Measurements from ENCODE around the gene EMX2.

Gene EMX2

DNA sequence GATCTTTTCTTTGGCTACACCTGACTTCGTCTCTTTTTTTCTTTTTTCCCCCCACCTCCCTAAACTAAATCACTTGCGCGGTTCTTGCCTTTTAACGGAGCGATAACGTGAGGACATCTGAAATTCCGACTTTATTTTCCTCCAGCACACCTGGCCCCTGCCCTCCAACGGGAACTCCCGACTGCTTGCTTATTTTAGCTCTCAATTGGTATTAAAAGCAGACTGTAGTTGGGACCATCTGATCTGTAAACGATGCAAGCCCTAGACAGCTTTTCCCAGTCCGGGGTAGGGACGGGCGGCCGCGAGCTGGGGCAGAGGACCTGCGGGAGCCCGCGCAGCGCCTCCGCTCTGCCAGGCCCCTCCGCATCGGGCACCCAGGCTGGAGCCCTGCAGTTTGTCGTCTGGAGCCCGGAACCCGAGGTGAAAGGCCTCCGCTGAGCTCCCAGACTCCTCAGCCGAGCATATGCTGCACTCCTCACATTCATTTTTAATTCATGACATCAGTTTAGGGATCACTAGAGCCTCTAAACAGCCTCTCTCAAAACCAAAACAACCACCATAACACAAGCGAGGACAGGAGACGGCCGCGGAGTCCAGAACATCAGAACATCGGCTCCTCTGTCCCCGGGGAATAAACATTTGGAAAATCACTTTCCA is 10.0 kb upstream of the EMX2 start:
- DNase-seq, result no peak

DNA sequence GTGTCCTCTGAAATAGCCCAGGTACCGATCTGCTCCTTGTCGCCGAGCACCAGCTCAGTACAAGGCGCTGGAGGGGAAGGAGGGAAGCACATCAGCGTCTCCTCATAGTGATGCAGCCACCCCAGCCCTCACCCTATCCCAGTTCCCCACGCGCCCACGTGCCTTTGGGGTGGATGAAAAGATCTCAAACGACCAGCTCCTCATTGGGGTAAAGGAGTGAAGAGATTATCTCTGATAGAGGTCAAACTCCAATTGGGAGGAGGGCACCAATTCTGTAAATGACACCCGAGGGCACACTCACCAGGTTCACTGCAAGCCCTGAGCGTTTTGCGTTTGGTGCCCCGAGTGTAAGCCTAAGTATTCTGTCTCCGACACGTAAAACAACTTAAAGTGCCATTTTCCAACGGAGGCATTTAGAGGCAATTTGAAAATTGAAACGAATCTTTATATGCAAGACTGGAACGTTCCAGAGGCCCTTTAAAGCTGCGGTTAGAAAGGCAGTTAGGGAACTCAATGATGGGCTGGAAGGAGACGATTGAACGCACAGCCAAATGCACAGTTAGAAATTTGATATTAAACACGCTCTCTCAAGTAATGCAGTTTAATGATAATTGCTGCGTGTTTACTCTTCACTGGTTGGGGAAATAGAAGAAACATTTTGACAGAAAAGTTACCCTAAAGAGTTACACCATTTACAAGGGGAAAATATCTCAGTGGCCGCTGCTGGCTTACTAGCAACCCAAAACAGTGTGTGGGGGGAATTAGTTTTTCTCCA is 8.9 kb upstream of the EMX2 start:
- DNase-seq, result no peak

DNA sequence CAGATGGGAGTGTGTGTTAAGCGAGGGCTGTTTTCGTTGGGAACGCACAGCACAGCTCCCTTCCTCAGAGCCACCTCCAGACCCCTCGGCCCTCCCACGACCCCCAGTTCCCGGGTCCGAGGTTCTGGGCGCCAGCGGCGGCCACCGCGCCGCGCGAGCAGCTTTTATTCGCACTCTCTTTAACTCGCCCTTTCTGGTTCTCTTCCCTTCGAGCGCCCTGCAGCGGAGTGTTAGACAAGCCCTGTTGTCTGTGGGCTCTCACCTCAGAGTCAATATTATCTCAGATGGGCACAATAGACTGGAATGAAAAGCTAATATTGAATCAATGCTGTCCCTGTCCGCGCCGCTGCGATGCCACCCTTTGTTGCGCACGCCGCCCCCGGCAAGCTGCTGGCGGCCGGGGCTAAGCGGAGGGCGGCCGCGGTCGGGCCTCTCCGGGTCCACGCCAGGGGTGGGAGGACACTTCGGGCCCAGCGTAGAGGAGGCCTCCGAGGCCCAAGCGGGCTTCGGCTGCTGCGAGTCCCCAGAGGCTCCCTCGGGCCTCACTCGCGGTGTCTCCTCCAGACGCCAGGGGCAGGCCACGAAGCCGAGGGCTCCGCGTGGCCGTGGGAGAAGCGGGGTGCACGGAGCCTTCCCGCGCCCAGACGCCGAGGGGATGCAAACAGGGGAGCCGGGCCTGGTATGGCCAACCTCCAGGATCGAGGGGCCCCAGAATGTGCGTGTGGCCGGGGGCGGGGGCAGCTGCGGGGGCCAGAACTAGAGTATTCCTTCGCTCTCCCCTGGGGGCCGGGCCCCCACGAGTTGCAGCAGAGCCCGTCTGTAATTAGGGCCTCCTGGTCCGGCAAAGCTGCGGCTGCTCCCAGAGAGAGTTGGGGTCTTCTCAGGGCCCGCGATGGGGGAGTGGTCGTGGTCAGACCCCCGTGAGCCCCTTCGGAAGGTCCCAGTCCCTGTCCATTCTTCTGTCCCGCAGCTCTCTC is 7.9 kb upstream of the EMX2 start:
- no peak for DNase-seq

DNA sequence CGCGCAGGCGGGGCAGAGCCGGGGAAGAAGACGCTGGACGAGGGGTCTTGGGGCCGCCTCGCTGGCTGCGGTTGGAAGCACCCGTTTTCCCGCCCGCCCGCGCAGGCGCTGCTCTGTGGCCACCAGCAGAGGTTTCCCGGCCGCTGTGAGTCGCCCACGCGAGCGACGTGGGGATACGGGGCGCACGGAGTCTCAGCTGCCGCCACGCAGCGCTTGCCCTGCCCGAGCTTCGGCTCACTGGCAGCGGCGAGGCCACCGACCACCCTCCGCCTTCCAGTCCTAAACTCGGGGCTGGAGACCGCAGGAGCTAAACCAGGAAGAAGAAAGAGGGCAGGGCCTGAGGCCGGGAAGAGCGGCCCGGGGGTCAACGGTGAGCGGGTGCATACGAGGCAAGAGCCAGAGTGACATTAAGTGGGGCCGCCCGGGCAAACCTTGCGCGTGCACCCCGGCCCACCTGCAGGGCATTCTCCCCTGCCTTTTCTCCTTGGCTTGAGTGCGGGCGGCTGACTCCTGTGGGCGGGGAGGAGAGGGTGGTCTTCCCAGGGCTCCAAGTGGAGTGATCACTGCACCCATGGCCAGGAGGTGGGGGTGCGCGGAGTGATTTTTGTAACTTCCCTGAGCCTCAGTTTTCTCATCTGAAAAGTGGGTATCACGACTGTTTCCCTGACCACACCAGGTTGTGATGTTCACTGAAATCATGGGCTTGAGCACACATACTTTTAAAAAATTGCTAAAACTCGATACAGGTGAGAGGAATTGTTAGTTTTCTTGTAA is 7.1 kb upstream of the EMX2 start:
- DNase-seq, result no peak

DNA sequence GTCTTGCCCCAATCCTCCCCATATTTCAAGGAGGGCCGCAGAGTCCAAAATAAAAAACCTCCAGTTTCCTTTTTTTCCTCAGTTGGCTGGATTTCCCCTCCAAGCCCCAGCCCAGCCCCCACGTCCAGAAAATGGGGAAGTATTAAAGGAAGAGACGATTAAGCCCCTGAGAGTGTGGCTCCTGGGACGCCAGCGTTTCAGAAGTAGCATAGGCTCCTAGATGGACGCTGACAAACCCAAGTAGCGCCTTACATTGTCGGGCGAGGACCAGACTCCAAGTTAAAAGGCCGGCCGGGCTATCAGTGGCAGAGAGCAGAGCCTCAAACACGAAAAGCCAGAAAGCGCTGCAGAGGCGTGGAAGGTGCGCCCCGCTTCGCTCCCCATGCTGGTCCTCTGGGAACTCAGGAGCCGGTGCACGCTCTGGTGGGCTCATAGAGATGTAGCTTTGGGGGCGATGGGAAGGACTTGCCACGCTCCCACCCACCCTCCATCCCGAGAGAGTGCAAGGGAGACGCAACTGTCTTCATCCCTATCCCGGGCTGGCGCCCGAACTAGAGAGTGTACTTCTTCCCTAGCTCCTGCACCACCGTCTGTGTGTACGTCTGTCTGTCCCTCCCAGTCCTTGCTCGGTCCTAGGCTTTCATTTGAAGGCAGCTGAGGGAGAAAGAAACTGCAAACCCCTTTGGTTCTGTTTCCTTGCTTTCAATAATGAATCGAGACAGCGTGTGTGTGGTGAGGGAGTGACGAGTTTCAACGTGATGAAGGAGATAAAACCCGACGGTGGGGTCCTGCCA is 6.3 kb upstream of the EMX2 start:
- no peak for DNase-seq

DNA sequence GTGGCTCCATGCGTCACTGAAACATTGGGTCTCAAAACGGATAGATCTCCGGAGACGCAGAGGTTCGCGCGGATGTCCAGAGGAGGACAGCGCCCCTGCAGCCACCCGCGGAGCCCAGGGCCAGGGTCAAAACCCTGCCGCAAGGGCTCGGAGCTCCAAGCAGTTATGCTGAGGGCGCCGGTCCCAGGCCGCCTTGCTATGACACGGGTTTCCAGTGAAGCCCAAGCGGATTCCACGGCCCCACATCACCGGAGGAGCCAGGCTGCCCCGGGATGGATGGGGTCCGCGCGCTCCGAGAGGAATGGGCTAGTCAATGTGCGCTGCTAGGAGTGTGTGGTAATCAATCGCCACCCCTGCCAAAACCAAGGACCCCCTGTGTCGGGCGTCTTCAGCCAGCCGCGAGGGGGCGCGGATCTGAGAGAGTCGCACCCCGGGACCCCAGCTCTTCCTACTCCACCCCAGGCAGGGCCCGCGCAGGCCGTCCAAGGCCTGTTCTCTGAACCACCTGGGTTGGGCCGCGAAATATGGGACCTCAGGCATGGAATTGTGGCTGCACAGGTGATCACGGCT is 5.6 kb upstream of the EMX2 start:
- no peak for DNase-seq

DNA sequence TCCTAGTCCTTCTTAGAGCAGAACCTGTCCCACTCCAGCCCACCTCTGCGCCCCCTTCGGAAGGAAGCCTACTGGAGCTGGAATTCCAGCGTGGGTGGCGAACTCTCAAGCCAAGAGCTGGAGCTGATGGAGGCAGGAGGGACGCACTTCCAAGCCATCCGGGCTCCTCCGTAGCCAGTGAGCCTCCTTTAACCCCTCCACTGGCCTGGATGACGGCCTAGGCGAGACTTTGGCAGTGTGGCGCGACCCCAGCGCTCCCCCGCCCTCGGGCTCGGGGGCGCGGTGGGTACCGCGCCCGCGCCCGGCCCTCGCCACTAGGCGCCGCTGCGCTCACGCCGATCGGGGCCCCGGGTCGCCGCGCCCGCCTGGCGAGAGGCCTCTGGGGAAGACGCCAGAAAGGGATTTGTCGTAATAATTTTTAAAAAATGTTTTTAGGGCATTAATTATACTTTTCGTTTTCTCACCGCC is 5.1 kb upstream of the EMX2 start:
- DNase-seq, result no peak

DNA sequence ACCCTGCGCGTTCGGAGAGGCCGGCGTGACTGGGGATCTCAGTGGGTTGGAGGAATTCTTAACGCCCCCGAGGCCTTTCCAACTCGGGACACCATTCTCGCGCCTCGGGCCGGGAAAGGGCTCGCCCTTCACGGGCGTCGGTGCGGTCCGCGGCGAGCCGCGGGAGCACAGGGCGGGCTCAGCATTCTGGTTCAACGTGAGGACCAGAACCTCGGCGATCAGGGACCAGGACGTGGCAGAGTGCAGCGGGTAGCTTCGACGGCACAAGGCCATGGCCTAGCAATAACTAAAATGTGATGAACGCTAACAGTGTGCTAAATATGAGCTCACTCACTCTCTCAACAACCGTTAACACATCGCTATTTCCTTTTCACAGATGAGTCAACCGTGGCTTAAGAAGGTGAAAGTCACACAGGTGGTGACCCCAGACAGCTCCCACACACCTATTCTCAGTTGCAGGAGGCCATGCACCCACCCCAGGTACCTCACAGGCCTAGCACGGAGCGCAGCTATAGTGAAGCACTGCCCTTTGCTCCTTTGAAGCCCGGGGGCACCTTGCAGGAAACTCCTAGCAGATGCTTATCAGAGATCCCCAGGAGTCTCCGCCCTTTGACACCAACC is 4.5 kb upstream of the EMX2 start:
- no peak for DNase-seq

DNA sequence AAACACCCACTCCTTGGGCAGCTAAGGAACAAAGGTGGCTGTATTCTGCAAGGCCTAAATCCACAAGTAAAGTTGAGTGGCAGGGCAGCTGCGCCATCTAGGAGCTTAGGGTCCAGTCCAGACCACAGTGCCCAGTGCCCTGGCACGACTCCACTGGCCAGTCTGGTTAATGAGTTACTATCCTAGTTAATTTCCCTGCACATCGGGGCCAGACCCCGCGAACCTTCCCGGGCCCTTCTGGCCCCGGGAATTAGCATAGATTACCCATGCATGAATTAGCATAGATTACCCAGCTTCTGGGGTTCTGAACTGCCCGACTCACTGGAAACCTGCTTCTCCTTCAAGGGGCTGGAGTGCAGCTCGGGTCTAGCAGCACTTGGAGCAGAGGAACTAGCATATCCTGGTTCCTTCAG is 3.2 kb upstream of the EMX2 start:
- DNase-seq, result no peak

DNA sequence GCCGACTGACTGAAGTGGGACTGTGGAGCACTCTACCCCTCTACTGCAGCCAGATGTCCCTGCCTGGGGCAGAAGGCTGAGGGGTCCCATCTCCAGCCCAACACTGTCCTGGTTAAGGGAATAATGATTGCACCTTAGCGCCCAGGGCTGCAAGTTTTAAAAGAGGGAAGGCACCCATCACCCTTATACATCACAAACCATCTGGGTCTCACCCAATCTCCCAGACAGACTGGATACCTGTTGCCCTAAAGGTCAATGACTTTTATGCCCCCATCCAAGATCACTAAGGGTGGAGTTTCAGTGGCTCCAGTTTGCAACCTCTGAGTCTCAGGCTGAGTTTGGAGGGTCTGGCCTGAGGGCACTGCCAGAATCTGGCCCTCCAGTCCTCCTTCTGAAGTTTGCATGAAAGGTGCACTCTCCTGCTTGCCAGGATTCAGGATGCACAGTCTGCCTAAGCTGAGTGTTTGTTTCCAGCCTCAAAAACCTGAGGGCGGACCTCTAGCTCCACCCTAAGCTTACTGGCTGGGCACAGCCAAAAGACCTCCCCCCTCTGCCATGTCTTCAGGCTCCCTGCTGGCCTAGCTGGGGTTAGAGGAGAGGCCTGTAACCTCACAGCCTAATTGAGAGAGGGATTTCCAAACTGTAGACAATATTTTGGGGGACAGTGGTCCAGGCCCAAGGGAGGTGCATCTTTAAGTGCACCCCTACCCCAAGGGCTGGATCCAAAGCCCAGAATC is 2.5 kb upstream of the EMX2 start:
- no peak for DNase-seq

DNA sequence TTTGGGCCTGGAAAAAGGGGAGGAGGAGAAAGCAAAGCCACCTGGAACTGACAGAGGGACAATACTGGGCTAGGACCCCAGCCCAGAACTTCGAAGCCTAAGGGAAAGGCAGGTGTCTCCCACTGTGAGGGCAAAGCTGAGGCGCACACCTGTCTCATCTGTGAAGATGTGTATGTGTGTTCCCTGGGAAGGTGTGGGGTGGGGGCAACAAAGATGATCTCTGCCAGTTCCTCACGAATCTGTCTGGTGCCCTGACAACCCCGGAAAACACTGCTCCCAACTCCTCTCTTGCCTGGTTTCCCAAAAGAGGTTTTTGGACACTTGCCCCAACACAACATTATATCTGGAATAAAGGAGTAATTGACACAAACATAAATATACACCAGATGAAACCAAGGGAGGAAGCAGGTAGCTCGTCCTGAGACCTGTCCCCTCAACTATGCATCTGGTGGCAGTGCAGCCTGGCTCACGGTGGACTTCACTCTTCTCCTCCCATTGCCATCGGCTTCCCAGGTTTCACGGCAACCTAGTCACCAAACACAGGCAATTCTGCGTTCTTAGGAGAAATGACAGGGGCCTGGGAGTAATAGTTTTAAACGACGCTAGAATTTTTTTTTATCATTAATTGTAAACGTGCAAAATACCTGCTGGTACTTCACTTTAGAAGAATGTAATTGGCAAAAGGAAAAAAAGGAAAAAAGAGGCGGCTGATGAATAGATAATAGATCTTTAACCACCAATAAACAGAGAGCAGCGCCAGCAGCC is 1.7 kb upstream of the EMX2 start:
- DNase-seq, result no peak

DNA sequence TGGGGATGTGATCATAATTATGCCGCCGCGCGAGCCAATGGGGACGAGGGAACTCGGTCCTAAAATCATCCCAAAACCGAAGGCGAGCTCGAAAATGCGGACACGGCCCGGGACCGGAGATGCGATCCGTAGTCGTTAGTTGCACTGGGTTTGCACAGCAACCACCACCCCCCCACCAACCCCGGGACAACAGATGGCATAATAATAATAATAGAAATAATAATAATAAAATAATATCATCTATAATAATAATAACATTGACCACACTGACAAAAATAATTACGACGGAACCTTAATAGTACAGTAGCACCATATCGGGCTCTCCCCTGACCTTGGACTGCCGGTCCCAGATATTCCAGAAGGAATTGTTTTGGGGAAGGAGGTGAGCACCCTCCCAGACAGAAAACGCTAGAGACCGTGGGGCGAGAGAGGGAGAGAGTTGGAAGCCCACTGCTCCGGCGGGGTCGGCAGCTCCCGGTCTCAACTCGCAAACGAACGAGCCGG is 1.1 kb upstream of the EMX2 start:
- no peak for DNase-seq

DNA sequence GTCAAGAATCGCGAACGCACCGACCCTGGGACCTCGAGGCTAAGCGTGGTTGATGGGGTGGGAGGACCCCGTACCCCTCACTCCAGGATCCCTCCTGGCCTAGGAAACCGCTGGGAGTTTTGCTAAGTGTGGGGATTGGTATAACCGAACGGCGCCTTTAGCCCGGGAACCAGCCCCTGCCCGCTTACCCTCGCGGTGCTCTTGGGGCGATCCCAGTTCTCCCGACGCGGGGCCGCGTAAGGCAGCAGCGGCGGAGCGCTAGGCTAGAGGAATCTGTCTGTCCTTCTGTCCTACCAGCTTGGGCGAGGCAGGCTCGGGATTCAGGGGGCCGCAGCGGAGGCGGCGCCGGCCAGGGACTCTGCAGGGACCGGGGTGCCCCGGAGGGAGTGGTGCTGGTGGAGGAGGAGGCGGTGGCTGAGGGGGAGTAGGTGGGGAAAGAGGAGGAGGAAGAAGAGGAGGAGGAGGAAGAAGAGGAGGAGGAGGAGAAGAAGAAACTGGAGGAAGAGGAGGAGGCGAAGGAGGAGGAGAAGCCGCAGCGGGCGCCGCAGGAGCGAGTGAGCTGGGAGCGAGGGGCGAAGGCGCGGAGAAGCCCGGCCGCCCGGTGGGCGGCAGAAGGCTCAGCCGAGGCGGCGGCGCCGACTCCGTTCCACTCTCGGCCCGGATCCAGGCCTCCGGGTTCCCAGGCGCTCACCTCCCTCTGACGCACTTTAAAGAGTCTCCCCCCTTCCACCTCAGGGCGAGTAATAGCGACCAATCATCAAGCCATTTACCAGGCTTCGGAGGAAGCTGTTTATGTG is 439 bp upstream of the EMX2 start:
- no peak for DNase-seq

DNA sequence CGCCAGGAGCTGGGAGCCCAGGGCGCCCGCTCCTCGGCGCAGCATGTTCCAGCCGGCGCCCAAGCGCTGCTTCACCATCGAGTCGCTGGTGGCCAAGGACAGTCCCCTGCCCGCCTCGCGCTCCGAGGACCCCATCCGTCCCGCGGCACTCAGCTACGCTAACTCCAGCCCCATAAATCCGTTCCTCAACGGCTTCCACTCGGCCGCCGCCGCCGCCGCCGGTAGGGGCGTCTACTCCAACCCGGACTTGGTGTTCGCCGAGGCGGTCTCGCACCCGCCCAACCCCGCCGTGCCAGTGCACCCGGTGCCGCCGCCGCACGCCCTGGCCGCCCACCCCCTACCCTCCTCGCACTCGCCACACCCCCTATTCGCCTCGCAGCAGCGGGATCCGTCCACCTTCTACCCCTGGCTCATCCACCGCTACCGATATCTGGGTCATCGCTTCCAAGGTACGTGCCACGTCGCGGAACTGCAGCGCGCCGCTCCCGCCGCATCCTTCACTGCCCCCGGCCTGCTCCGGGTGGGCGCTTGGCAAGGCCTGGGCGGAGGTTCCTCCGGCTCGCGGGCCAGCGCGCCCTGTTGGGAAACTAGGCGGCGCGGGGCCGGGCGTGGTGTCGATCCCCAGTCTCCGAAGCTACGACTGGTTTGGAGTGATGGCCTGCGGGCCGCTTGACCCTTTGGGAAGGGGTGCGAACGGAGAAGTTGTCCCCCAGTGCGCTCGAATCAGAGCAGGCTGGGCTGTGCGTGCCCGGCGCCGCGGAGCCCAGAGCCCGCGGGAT is 868 bp downstream of the EMX2 start:
- DNase-seq, result no peak

DNA sequence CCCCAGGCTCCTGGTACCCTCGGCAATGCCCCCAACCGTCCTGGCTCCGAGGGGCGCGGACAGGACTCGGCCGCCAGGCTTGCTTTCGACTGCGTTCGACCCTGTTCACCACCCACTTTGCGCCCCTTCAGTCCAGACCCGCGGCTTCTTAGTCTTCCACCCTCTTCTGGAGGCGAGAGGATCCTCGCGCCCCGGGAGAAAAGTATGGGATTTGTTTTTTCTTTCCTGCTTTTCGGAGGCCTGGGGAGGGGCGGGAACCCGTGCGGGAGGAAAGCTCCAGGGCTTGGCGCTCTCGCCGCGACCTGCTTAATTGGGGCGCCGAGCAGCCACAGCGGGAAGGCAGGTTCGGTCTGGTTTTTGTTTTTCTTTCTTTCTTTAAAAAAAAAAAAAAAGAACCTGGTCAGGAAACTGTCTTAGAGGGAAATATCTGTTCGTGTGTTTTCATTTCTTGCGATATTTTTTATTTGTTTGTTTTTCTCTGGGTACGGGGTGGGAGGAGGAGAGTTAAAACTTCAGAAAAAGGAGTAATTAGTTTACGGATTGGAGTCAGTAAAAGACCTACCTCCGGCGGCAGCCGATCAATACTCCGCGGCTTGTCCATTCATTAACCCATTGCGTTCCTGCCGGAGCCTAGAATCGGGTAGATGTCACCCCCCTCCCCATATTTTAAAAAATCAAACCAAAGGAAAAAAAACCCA is 1.6 kb downstream of the EMX2 start:
- DNase-seq, result no peak

DNA sequence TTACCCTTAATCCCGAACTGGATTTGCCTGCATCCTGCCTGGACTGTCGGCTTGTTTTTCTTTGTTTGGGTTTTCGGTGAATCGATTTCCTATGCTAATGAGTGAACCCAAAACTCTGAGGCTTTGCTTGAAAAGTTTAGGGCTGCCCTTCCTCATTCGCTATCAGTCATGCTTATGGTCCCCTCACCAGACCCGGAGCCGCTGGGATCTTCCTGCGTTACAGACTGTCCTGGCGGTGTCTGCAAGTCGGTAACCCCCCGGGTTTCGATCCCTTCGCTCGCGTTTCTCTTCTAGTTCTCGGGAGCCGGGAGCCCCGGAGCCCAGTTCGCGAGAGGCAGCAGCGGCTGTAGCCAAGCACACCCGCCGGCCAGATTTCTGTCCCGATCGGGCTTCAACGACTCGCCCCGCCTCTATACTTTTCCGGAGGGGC is 2.2 kb downstream of the EMX2 start:
- DNase-seq, result no peak
